ENCODE data around the gene CTSE. TPM values are rescaled to one million over a fixed set of nuclear protein-coding genes. Genes with fewer than 3 reads are reported as not detected.
A peak's percentile ranks its signal among the peaks of the same experiment; 100 is the strongest.

CTSE gene
- total and polyA plus RNA-seq, 9 of the 15 experiments (the other 6 are each of a cell fraction or from before 2014, with no cell fraction given): 0.04 to 0.18 (median 0.09) TPM; not detected in 4

DNA sequence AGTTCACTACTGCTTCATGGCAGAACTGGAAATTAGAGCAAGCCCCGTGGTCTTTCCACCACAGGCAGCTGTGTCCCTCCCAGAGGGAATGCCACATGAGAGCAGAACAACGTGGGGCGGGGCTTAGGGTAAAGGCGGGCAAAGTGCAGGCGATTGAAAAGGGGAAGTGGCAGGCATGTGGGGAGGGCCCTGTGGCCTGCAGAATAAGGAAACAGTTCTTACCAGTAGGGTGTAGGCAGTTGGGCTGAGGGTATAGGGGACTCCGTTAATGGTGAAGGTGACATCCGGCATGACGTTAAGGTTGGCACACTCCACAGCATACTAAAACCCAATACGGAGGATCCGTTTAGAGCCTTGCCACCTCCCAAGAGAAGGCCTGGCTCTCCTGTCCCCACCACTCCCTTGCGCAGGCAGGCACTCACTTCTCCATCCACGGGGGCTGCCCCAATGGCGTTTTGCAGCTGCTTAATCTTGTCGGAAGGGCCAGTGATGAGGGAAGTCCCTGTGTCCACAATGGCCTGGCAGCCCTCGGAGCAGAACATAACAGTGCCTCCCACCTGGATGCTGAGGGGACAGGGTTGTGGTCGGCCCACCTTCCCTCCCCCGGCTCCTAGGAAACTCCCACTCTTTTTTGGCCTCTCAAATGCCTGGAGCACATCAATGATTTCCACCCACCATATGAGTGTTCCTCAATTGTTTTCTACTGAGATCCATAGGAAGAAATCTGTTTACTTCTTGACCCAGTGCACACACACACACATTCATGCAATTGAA lies 11.4 kb downstream of the CTSE start (continued):
- TF ChIP-seq RBM22 (IDR thresholded peaks at IDR 0.05; ENCODE audit: low read depth, low read length, poor library complexity, severe bottlenecking) (no peak), SMARCA4 (IDR thresholded peaks at IDR 0.05) (no peak), ARNT (IDR thresholded peaks at IDR 0.05) (no peak), PCBP1 (IDR thresholded peaks at IDR 0.05; ENCODE audit: low read depth, low read length, poor library complexity, severe bottlenecking) (no peak), HDAC2 (IDR thresholded peaks at IDR 0.05) (no peak), FOXM1 (IDR thresholded peaks at IDR 0.05; ENCODE audit: low read depth) (no peak), FOXM1 (CRISPR knock-in tag; IDR thresholded peaks at IDR 0.05; ENCODE audit: low read depth) (no peak), E2F3 (CRISPR knock-in tag; IDR thresholded peaks at IDR 0.05) (no peak), POLR2G (IDR thresholded peaks at IDR 0.05; ENCODE audit: low read depth, low read length) (no peak), RBM39 (optimal IDR thresholded peaks at IDR 0.05; ENCODE audit: low read depth, low read length) (no peak)
- TF ChIP-seq, protein P1, sequence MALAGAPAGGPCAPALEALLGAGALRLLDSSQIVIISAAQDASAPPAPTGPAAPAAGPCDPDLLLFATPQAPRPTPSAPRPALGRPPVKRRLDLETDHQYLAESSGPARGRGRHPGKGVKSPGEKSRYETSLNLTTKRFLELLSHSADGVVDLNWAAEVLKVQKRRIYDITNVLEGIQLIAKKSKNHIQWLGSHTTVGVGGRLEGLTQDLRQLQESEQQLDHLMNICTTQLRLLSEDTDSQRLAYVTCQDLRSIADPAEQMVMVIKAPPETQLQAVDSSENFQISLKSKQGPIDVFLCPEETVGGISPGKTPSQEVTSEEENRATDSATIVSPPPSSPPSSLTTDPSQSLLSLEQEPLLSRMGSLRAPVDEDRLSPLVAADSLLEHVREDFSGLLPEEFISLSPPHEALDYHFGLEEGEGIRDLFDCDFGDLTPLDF (CRISPR knock-in tag; IDR thresholded peaks at IDR 0.05): no peak
- TF ChIP-seq, protein P2, sequence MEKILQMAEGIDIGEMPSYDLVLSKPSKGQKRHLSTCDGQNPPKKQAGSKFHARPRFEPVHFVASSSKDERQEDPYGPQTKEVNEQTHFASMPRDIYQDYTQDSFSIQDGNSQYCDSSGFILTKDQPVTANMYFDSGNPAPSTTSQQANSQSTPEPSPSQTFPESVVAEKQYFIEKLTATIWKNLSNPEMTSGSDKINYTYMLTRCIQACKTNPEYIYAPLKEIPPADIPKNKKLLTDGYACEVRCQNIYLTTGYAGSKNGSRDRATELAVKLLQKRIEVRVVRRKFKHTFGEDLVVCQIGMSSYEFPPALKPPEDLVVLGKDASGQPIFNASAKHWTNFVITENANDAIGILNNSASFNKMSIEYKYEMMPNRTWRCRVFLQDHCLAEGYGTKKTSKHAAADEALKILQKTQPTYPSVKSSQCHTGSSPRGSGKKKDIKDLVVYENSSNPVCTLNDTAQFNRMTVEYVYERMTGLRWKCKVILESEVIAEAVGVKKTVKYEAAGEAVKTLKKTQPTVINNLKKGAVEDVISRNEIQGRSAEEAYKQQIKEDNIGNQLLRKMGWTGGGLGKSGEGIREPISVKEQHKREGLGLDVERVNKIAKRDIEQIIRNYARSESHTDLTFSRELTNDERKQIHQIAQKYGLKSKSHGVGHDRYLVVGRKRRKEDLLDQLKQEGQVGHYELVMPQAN (IDR thresholded peaks at IDR 0.05; ENCODE audit: borderline replicate concordance): no peak
- TF ChIP-seq, protein P3, sequence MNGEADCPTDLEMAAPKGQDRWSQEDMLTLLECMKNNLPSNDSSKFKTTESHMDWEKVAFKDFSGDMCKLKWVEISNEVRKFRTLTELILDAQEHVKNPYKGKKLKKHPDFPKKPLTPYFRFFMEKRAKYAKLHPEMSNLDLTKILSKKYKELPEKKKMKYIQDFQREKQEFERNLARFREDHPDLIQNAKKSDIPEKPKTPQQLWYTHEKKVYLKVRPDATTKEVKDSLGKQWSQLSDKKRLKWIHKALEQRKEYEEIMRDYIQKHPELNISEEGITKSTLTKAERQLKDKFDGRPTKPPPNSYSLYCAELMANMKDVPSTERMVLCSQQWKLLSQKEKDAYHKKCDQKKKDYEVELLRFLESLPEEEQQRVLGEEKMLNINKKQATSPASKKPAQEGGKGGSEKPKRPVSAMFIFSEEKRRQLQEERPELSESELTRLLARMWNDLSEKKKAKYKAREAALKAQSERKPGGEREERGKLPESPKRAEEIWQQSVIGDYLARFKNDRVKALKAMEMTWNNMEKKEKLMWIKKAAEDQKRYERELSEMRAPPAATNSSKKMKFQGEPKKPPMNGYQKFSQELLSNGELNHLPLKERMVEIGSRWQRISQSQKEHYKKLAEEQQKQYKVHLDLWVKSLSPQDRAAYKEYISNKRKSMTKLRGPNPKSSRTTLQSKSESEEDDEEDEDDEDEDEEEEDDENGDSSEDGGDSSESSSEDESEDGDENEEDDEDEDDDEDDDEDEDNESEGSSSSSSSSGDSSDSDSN (IDR thresholded peaks at IDR 0.05; ENCODE audit: borderline replicate concordance in 1 of 2, low read depth in 2 of 2, low read length in 2 of 2): no peak
- TF ChIP-seq, protein P4, sequence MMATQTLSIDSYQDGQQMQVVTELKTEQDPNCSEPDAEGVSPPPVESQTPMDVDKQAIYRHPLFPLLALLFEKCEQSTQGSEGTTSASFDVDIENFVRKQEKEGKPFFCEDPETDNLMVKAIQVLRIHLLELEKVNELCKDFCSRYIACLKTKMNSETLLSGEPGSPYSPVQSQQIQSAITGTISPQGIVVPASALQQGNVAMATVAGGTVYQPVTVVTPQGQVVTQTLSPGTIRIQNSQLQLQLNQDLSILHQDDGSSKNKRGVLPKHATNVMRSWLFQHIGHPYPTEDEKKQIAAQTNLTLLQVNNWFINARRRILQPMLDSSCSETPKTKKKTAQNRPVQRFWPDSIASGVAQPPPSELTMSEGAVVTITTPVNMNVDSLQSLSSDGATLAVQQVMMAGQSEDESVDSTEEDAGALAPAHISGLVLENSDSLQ (IDR thresholded peaks at IDR 0.05): peak; percentile 11; the same call in 1 of the 2 replicates
- TF ChIP-seq, protein P5, sequence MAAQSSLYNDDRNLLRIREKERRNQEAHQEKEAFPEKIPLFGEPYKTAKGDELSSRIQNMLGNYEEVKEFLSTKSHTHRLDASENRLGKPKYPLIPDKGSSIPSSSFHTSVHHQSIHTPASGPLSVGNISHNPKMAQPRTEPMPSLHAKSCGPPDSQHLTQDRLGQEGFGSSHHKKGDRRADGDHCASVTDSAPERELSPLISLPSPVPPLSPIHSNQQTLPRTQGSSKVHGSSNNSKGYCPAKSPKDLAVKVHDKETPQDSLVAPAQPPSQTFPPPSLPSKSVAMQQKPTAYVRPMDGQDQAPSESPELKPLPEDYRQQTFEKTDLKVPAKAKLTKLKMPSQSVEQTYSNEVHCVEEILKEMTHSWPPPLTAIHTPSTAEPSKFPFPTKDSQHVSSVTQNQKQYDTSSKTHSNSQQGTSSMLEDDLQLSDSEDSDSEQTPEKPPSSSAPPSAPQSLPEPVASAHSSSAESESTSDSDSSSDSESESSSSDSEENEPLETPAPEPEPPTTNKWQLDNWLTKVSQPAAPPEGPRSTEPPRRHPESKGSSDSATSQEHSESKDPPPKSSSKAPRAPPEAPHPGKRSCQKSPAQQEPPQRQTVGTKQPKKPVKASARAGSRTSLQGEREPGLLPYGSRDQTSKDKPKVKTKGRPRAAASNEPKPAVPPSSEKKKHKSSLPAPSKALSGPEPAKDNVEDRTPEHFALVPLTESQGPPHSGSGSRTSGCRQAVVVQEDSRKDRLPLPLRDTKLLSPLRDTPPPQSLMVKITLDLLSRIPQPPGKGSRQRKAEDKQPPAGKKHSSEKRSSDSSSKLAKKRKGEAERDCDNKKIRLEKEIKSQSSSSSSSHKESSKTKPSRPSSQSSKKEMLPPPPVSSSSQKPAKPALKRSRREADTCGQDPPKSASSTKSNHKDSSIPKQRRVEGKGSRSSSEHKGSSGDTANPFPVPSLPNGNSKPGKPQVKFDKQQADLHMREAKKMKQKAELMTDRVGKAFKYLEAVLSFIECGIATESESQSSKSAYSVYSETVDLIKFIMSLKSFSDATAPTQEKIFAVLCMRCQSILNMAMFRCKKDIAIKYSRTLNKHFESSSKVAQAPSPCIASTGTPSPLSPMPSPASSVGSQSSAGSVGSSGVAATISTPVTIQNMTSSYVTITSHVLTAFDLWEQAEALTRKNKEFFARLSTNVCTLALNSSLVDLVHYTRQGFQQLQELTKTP (IDR thresholded peaks at IDR 0.05; ENCODE audit: low read depth in 1 of 2, partially characterized antibody in 2 of 2): no peak
